T-helper 1 cell treated with Interleukin-12 subunit alpha and Interleukin-12 subunit beta and Interleukin-4 antibody, amounts not matched to agents 30 ng/mL and 1 ng/mL, for 36 hours (primary cell): ENCODE data around the gene MRPL41. TPM values are rescaled to one million over a fixed set of nuclear protein-coding genes. Genes with fewer than 3 reads are reported as not detected.

Experiments
- intact Hi-C: fragments of 100-400 bp; cut with micrococcal nuclease; formaldehyde crosslinking; loops from one replicate; pipeline ENCODE4 v1.15.1; 2024
- total RNA-seq: library from RNA; stranded (reverse); gene quantifications from 2 replicates; pipeline ENCODE4 v1.2.3, GENCODE V29; 2022

Gene MRPL41
- total RNA-seq, 1 donor from 2014 or later, result 45.8 TPM

GRCh38 chr9:137521405-137521985 is 30.2 kb upstream of the MRPL41 start:
- intact Hi-C loops, result no loop called here

GRCh38 chr9:137522746-137523455 is 28.8 kb upstream of the MRPL41 start:
- intact Hi-C loops, result no loop called here

GRCh38 chr9:137524161-137524980 is 27.3 kb upstream of the MRPL41 start:
- intact Hi-C loops, result no loop called here

- intact Hi-C loops, result loop anchor here (5.0 kb wide), 1 partner anchor 103 kb away; the partner anchor contains the start of genes EXD3 and NOXA1
Observed at GRCh38 chr9:137524981-137525317, 26.7 kb upstream of the MRPL41 start.

- intact Hi-C loops, result loop anchor here (10.0 kb wide), 1 partner anchor 236 kb away; no protein-coding TSS in a partner anchor
Observed at GRCh38 chr9:137530331-137530730, 21.3 kb upstream of the MRPL41 start.

- intact Hi-C loops, result loop anchor here (10.0 kb wide), 1 partner anchor 236 kb away; no protein-coding TSS in a partner anchor
Observed at GRCh38 chr9:137531099-137531765, 20.4 kb upstream of the MRPL41 start.

- intact Hi-C loops, result loop anchor here (10.0 kb wide), 1 partner anchor 238 kb away; no protein-coding TSS in a partner anchor
Observed at GRCh38 chr9:137532891-137533468, 18.7 kb upstream of the MRPL41 start.

GRCh38 chr9:137534256-137535119 is 17.2 kb upstream of the MRPL41 start:
- intact Hi-C loops, result loop anchor here (2.0 to 10.0 kb wide), 2 partner anchors 16 to 240 kb away; partner anchors contain the start of genes MRPL41 and PNPLA7

GRCh38 chr9:137535120-137535428 is 16.6 kb upstream of the MRPL41 start:
- intact Hi-C loops, result loop anchor here (2.0 to 10.0 kb wide), 2 partner anchors 16 to 240 kb away; partner anchors contain the start of genes MRPL41 and PNPLA7

- intact Hi-C loops, result loop anchor here (10.0 kb wide), 1 partner anchor 242 kb away; no protein-coding TSS in a partner anchor
Observed at GRCh38 chr9:137536594-137537131, 15.0 kb upstream of the MRPL41 start.

GRCh38 chr9:137538058-137538457 is 13.6 kb upstream of the MRPL41 start:
- intact Hi-C loops, result loop anchor here (10.0 kb wide), 1 partner anchor 243 kb away; no protein-coding TSS in a partner anchor

GRCh38 chr9:137540536-137540935 is 11.1 kb upstream of the MRPL41 start:
- intact Hi-C loops, result no loop called here

- intact Hi-C loops, result no loop called here
Observed at GRCh38 chr9:137542486-137542885, 9.2 kb upstream of the MRPL41 start.

- intact Hi-C loops, result no loop called here
Observed at GRCh38 chr9:137543237-137543963, 8.3 kb upstream of the MRPL41 start.

- intact Hi-C loops, result no loop called here
Observed at GRCh38 chr9:137544176-137544760, 7.4 kb upstream of the MRPL41 start.

- intact Hi-C loops, result no loop called here
Observed at GRCh38 chr9:137545123-137545522, 6.6 kb upstream of the MRPL41 start.

- intact Hi-C loops, result no loop called here
Observed at GRCh38 chr9:137547687-137548543, 3.8 kb upstream of the MRPL41 start.

GRCh38 chr9:137550231-137550621 is 1.5 kb upstream of the MRPL41 start, which contains the start of gene PNPLA7:
TSS of gene PNPLA7 (minus strand) at chr9:137550402. CDS start at chr9:137550197, 205 bp downstream.
- intact Hi-C loops, result loop anchor here (2.0 to 10.0 kb wide), 4 partner anchors 15 to 1643 kb away; partner anchors contain the start of genes CAMSAP1, MAN1B1 and TPRN
